Measurements from ENCODE around the gene IMPG1. TPM values are rescaled to one million over a fixed set of nuclear protein-coding genes. Genes with fewer than 3 reads are reported as not detected.

The IMPG1 gene
- polyA plus RNA-seq, 3 donors, result not detected

DNA sequence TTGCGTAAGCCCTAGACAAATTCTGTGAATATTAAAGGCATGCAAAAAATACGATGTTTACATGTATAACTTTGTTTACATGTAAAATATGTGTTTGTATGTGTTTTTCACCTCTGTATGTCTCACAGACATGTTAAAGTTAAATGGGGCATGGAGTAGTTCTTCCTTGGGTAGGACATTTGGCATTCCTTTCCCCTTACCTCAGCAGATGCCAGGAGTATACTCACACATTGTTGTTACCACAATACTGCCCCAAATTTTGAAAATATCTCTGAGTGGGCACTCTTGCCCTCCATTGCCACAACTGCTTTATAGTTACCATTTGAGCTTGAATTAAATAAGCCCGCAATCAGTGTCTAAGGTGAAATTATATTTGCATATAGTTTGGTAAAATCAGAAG, 175.9 kb downstream of the IMPG1 start:
- Histone ChIP-seq H3K27me3 (ENCODE audit: control insufficient read depth in 2 of 2, insufficient read depth in 2 of 2, low read length in 2 of 2) (peaks cover 0 to 2% of the 10 kb centered on the region in 2 donors), H3K9ac (ENCODE audit: insufficient read depth, low read length, poor library complexity, severe bottlenecking) (no peak overlapping the region), H3K79me2 (ENCODE audit: insufficient read depth, low read length) (no peaks in the 10 kb centered on the region), H3K9me3 (replicated peaks in 1 of 2; ENCODE audit: control insufficient read depth in 1 of 2, insufficient read depth in 1 of 2, low read length in 2 of 2) (no peaks in the 10 kb centered on the region), H3K4me3 (replicated peaks in 1 of 3; ENCODE audit: low read depth in 2 of 3, low read length in 3 of 3) (no peak overlapping the region), H2AFZ (ENCODE audit: insufficient read depth, low read depth, low read length, poor library complexity, severe bottlenecking) (no peak overlapping the region), H3K4me1 (ENCODE audit: control insufficient read depth in 1 of 2, insufficient read depth in 2 of 2, low read length in 2 of 2) (no peaks in the 10 kb centered on the region), H3K36me3 (replicated peaks in 1 of 2; ENCODE audit: control insufficient read depth in 1 of 2, insufficient read depth in 2 of 2, low read length in 2 of 2) (no peaks in the 10 kb centered on the region), H3K4me2 (replicated peaks; ENCODE audit: extremely low read depth, low read length, poor library complexity, severe bottlenecking) (no peak overlapping the region), H3K27ac (ENCODE audit: low read depth in 1 of 2, low read length in 2 of 2) (no peak overlapping the region), H4K20me1 (ENCODE audit: insufficient read depth, low read length) (no peaks in the 10 kb centered on the region)
- intact Hi-C loops (cut with micrococcal nuclease), result no loop called here
- 63% methylated on average over 1 of the region's 3 CpGs for WGBS (ENCODE audit: insufficient coverage)
- H3K9me3 Mint-ChIP-seq, result peaks cover 0 to 3% (median 0%) of the 10 kb centered on the region in 7 donors
- H3K4me1 Mint-ChIP-seq, result no peaks in the 10 kb centered on the region
- H3K27ac Mint-ChIP-seq, result no peak overlapping the region
- peaks cover 0 to 2% (median 1%) of the 10 kb centered on the region in 3 donors for H3K27me3 Mint-ChIP-seq (ENCODE audit: low read depth in 3 of 3)
- H3K4me3 Mint-ChIP-seq, result no peak overlapping the region
- TF ChIP-seq, protein P1, sequence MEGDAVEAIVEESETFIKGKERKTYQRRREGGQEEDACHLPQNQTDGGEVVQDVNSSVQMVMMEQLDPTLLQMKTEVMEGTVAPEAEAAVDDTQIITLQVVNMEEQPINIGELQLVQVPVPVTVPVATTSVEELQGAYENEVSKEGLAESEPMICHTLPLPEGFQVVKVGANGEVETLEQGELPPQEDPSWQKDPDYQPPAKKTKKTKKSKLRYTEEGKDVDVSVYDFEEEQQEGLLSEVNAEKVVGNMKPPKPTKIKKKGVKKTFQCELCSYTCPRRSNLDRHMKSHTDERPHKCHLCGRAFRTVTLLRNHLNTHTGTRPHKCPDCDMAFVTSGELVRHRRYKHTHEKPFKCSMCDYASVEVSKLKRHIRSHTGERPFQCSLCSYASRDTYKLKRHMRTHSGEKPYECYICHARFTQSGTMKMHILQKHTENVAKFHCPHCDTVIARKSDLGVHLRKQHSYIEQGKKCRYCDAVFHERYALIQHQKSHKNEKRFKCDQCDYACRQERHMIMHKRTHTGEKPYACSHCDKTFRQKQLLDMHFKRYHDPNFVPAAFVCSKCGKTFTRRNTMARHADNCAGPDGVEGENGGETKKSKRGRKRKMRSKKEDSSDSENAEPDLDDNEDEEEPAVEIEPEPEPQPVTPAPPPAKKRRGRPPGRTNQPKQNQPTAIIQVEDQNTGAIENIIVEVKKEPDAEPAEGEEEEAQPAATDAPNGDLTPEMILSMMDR (IDR thresholded peaks at IDR 0.05), result no peak
- H3K36me3 Mint-ChIP-seq, result no peaks in the 10 kb centered on the region
- DNase-seq, result no peak

DNA sequence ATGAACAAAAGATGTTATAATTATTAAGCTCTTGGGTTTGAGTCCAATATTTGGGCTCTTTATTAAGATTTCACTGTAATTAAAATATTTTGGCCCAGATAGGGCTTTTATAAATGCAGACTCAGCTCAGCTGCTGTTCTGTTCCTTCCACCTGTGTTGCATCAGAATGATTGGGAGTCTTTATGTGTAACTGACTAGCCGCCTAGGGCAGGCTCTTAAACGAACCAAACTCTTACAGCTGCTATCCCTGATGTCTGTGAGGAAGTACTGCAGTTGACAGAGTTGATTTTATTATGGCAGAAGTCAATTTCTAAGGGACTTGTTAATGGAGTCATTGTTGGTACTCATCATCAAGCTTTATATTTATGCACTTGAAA, 178.7 kb downstream of the IMPG1 start:
- H3K4me1 ChIP-seq (ENCODE audit: control insufficient read depth in 1 of 2, insufficient read depth in 2 of 2, low read length in 2 of 2), result no peaks in the 10 kb centered on the region
- H3K27ac Mint-ChIP-seq, result no peak overlapping the region
- no peaks in the 10 kb centered on the region for H3K9me3 ChIP-seq (replicated peaks in 1 of 2; ENCODE audit: control insufficient read depth in 1 of 2, insufficient read depth in 1 of 2, low read length in 2 of 2)
- no peak overlapping the region for H3K4me2 ChIP-seq (replicated peaks; ENCODE audit: extremely low read depth, low read length, poor library complexity, severe bottlenecking)
- peaks cover 0 to 2% of the 10 kb centered on the region in 2 donors for H3K27me3 ChIP-seq (ENCODE audit: control insufficient read depth in 2 of 2, insufficient read depth in 2 of 2, low read length in 2 of 2)
- H3K4me3 ChIP-seq (replicated peaks in 1 of 3; ENCODE audit: low read depth in 2 of 3, low read length in 3 of 3), result no peak overlapping the region
- H3K36me3 ChIP-seq (replicated peaks in 1 of 2; ENCODE audit: control insufficient read depth in 1 of 2, insufficient read depth in 2 of 2, low read length in 2 of 2), result no peaks in the 10 kb centered on the region
- no peaks in the 10 kb centered on the region for H3K79me2 ChIP-seq (ENCODE audit: insufficient read depth, low read length)
- DNase-seq, result no peak
- H3K36me3 Mint-ChIP-seq, result no peaks in the 10 kb centered on the region
- intact Hi-C loops (cut with micrococcal nuclease), result no loop called here
- H3K9me3 Mint-ChIP-seq, result no peaks in the 10 kb centered on the region
- no peak overlapping the region for H3K9ac ChIP-seq (ENCODE audit: insufficient read depth, low read length, poor library complexity, severe bottlenecking)
- TF ChIP-seq, protein P1 (IDR thresholded peaks at IDR 0.05), result no peak
- no CpG with 5 or more reads among the region's 2 CpGs for WGBS (ENCODE audit: insufficient coverage)
- H3K4me3 Mint-ChIP-seq, result no peak overlapping the region
- H3K27me3 Mint-ChIP-seq (ENCODE audit: low read depth in 3 of 3), result peaks cover 0 to 3% (median 3%) of the 10 kb centered on the region in 3 donors
- no peaks in the 10 kb centered on the region for H4K20me1 ChIP-seq (ENCODE audit: insufficient read depth, low read length)
- no peak overlapping the region for H3K27ac ChIP-seq (ENCODE audit: low read depth in 1 of 2, low read length in 2 of 2)
- H2AFZ ChIP-seq (ENCODE audit: insufficient read depth, low read depth, low read length, poor library complexity, severe bottlenecking), result no peak overlapping the region
- no peaks in the 10 kb centered on the region for H3K4me1 Mint-ChIP-seq
